HCT116 (cell line): ENCODE measurements around the gene KRTAP1-3. TPM values are rescaled to one million over a fixed set of nuclear protein-coding genes. Genes with fewer than 3 reads are reported as not detected.

Experiments used
- ATAC-seq: fragments of 200-7000 bp; cut with Tn5 transposase; 2 replicates; pipeline ENCODE4 v1.9.1; 2020; ENCODE audit warnings: mild to moderate bottlenecking, moderate library complexity
- BruUV-seq: library from RNA; stranded (reverse); fragments of 400-500 nt; replicated peaks from 2 replicates; lab custom pipeline; 2021; lab: Mats Ljungman, UMichigan
- CTCF ChIA-PET: fragments of 300-600 bp; sonication (Branson Sonifier 250); formaldehyde crosslinking; loops from one replicate; lab custom pipeline; 2021; ENCODE audit warnings: antibody characterized with exemption; lab: Charles Lee
- POLR2A ChIA-PET: fragments of 300-600, 350-600 bp; sonication (Branson Sonifier 250); formaldehyde crosslinking; loops from one replicate; lab custom pipeline; 2021; ENCODE audit warnings: antibody characterized with exemption; lab: Charles Lee
- RAD21 ChIA-PET, 2 experiments: fragments of 300-600 bp; sonication (Branson Sonifier 250); formaldehyde crosslinking; loops; one replicate each; lab custom pipeline; 2023; ENCODE audit warnings: low total read pairs in 2 of 2; ENCODE audit not compliant: uncharacterized antibody in 2 of 2, unreplicated experiment in 2 of 2, low non-redundant PET in 1 of 2; lab: Charles Lee
- DNase-seq: peaks from one replicate; pipeline ENCODE4 v3.0.0-alpha.2; 2010; ENCODE audit warnings: low read depth, low spot score
- H2AFZ ChIP-seq: fragments of 200-600 bp; shearing (Covaris generic), sonication (generic); 2 replicates; pipeline ENCODE4 v1.6.1; 2017; ENCODE audit warnings: low read depth, mixed run types, mixed read lengths, antibody characterized with exemption, low read length; ENCODE audit not compliant: poor library complexity, severe bottlenecking
- H3K27ac ChIP-seq: 2 replicates; pipeline ENCODE4 v1.5.1; 2012; ENCODE audit warnings: low read depth, low read length
- H3K27me3 ChIP-seq: fragments of 200-600 bp; sonication (generic); 2 replicates; pipeline ENCODE4 v1.6.1; 2016; ENCODE audit warnings: mixed run types, low read length, mixed read lengths; ENCODE audit not compliant: insufficient read depth
- H3K36me3 ChIP-seq, 2 experiments: fragments of 200-500 bp in 1 of 2; fragments of 200-600 bp in 1 of 2; sonication (Bioruptor generic) in 1 of 2; sonication (generic) in 1 of 2; 2 replicates each; pipeline versions ENCODE4 v1.5.1 to v1.6.1; 2014 to 2016; ENCODE audit warnings: low read length in 2 of 2, inconsistent platforms in 1 of 2, mixed read lengths in 1 of 2, mixed run types in 1 of 2; ENCODE audit not compliant: insufficient read depth in 2 of 2, control insufficient read depth in 1 of 2
- H3K4me1 ChIP-seq, 2 experiments: fragments of 200-600 bp in 1 of 2; sonication (generic) in 1 of 2; 2 replicates each; pipeline versions ENCODE4 v1.5.1 to v1.6.1; 2012 to 2017; ENCODE audit warnings: low read length in 2 of 2, inconsistent platforms in 1 of 2, mild to moderate bottlenecking in 1 of 2, mixed read lengths in 1 of 2, mixed run types in 1 of 2, moderate library complexity in 1 of 2; ENCODE audit not compliant: insufficient read depth in 2 of 2, control insufficient read depth in 1 of 2
- H3K4me2 ChIP-seq: fragments of 200-600 bp; sonication (generic); 2 replicates; pipeline ENCODE4 v1.6.1; 2017; ENCODE audit warnings: mixed run types, low read length, mixed read lengths
- H3K4me3 ChIP-seq, 2 experiments: fragments of 200-600 bp in 1 of 2; sonication (generic) in 1 of 2; replicated peaks in 1 of 2; 2 replicates each; pipeline ENCODE4 v1.5.1; 2011 to 2016; ENCODE audit warnings: low read length in 2 of 2, control low read depth in 1 of 2, low read depth in 1 of 2, mild to moderate bottlenecking in 1 of 2, mixed read lengths in 1 of 2, mixed run types in 1 of 2
- H3K79me2 ChIP-seq: fragments of 200-600 bp; sonication (generic); 2 replicates; pipeline ENCODE4 v1.6.1; 2017; ENCODE audit warnings: mild to moderate bottlenecking, mixed run types, low read length, moderate library complexity, mixed read lengths; ENCODE audit not compliant: insufficient read depth
- H3K9ac ChIP-seq: fragments of 200-600 bp; sonication (generic); 2 replicates; pipeline ENCODE4 v1.6.1; 2016; ENCODE audit warnings: low read length, mixed read lengths
- H3K9me2 ChIP-seq: fragments of 200-600 bp; sonication (generic), shearing (Covaris generic); 2 replicates; pipeline ENCODE4 v1.6.1; 2017; ENCODE audit warnings: mixed run types, mild to moderate bottlenecking, moderate library complexity; ENCODE audit not compliant: insufficient read depth
- H3K9me3 ChIP-seq, 2 experiments: fragments of 200-500 bp in 1 of 2; fragments of 200-600 bp in 1 of 2; sonication (Bioruptor generic) in 1 of 2; sonication (generic) in 1 of 2; 2 replicates each; pipeline ENCODE4 v1.6.1; 2014 to 2017; ENCODE audit warnings: low read length in 2 of 2, mixed read lengths in 2 of 2, inconsistent platforms in 1 of 2, low read depth in 1 of 2, mild to moderate bottlenecking in 1 of 2, mixed run types in 1 of 2, moderate library complexity in 1 of 2; ENCODE audit not compliant: control insufficient read depth in 1 of 2, insufficient read depth in 1 of 2
- H4K20me1 ChIP-seq: fragments of 200-600 bp; sonication (generic), shearing (Covaris generic); 2 replicates; pipeline ENCODE4 v1.6.1; 2017; ENCODE audit warnings: mixed run types, mild to moderate bottlenecking, moderate library complexity; ENCODE audit not compliant: insufficient read depth
- ATF3 ChIP-seq: IDR thresholded peaks from 2 replicates; pipeline ENCODE4 v1.6.1; 2012
- CEBPB ChIP-seq: IDR thresholded peaks from 2 replicates; pipeline ENCODE4 v1.6.1; 2012; ENCODE audit warnings: low read depth
- CTCF ChIP-seq, 3 experiments: fragments of 200-600 bp in 1 of 3; sonication (generic) in 1 of 3; IDR thresholded peaks in 2 of 3; conservative IDR thresholded peaks in 1 of 3; 2 replicates each; pipeline ENCODE4 v1.5.1; 2012 to 2017; ENCODE audit warnings: low read depth in 2 of 3, low read length in 2 of 3, antibody characterized with exemption in 1 of 3, borderline replicate concordance in 1 of 3, control low read depth in 1 of 3, mild to moderate bottlenecking in 1 of 3, mixed read lengths in 1 of 3, mixed run types in 1 of 3, moderate library complexity in 1 of 3; ENCODE audit not compliant: insufficient read depth in 1 of 3
- EGR1 ChIP-seq: IDR thresholded peaks from 2 replicates; pipeline ENCODE4 v1.6.1; 2012; ENCODE audit warnings: low read depth
- EZH2phosphoT487 ChIP-seq: fragments of 200-600 bp; IDR thresholded peaks from 2 replicates; pipeline ENCODE4 v1.6.1; 2018; ENCODE audit warnings: antibody characterized with exemption, borderline replicate concordance
- FOSL1 ChIP-seq: IDR thresholded peaks from 2 replicates; pipeline ENCODE4 v1.6.1; 2012; ENCODE audit warnings: low read depth
- JUND ChIP-seq: IDR thresholded peaks from 2 replicates; pipeline ENCODE4 v1.6.1; 2012
- POLR2AphosphoS5 ChIP-seq: IDR thresholded peaks from 2 replicates; pipeline ENCODE4 v1.6.1; 2011; ENCODE audit warnings: mild to moderate bottlenecking, low read depth, low read length, moderate library complexity
- SIN3A ChIP-seq: IDR thresholded peaks from 2 replicates; pipeline ENCODE4 v1.6.1; 2012; ENCODE audit warnings: low read depth
- SP1 ChIP-seq: IDR thresholded peaks from 2 replicates; pipeline ENCODE4 v1.6.1; 2012; ENCODE audit warnings: low read depth
- SRF ChIP-seq: IDR thresholded peaks from 2 replicates; pipeline ENCODE4 v1.6.1; 2012; ENCODE audit warnings: low read depth
- YY1 ChIP-seq: IDR thresholded peaks from 2 replicates; pipeline ENCODE4 v1.6.1; 2011; ENCODE audit warnings: low read length, low read depth, moderate library complexity, mild to moderate bottlenecking; ENCODE audit not compliant: insufficient replicate concordance; ENCODE audit errors: extremely low read depth
- ZFX ChIP-seq: fragments of 450-650 bp; IDR thresholded peaks from 2 replicates; pipeline ENCODE4 v1.6.1; 2017
- ZNF274 ChIP-seq: fragments of 200-500 bp; sonication (Bioruptor generic); IDR thresholded peaks from 2 replicates; pipeline ENCODE4 v1.6.1; 2014; ENCODE audit warnings: mild to moderate bottlenecking, low read depth, low read length, inconsistent platforms
- intact Hi-C: fragments of 100-400 bp; cut with micrococcal nuclease; formaldehyde crosslinking; loops from 2 replicates; pipeline ENCODE4 v1.10.0; 2022
- total RNA-seq: library from RNA; stranded (reverse); gene quantifications from one replicate; pipeline ENCODE4 v1.2.1, GENCODE V29; 2021; ENCODE audit not compliant: unreplicated experiment

KRTAP1-3 gene
- total RNA-seq, 1 experiment from 2014 or later: not detected

GRCh38 chr17:40996829-40997228, 37.8 kb downstream of the KRTAP1-3 start:
- peak overlapping the region; percentile 22; the same call in 1 of the 2 replicates for H3K4me2 ChIP-seq
- H3K9me2 ChIP-seq: no peaks in the 10 kb centered on the region; the same call in 1 of the 2 replicates
- H2AFZ ChIP-seq: peak overlapping the region; percentile 64
- no peaks in the 10 kb centered on the region for H3K27me3 ChIP-seq
- RAD21 ChIA-PET: no interaction called here
- H3K4me1 ChIP-seq: peaks cover 5 to 19% of the 10 kb centered on the region in 2 experiments; a peak in 3 of 4 replicates
- intact Hi-C loops: no loop called here
- no peaks in the 10 kb centered on the region for H3K36me3 ChIP-seq
- ATAC-seq: no peak
- CTCF ChIA-PET: no interaction called here
- peaks cover 0 to 4% of the 10 kb centered on the region in 2 experiments; a peak in 1 of 4 replicates for H3K9me3 ChIP-seq
- no peaks in the 10 kb centered on the region for H4K20me1 ChIP-seq
- TF ChIP-seq SIN3A: no peak
- peak; percentile 62; the same call in 1 of the 2 replicates for TF ChIP-seq SRF
- peak; percentile 28; the same call in 1 of the 2 replicates for TF ChIP-seq SP1
- no peak for TF ChIP-seq CEBPB
- peak; percentile 57 for TF ChIP-seq JUND
- peak; percentile 46; the same call in 1 of the 2 replicates for TF ChIP-seq FOSL1
- TF ChIP-seq, all 23 proteins: peak for 4
- no peaks in the 10 kb centered on the region for H3K79me2 ChIP-seq
- DNase-seq: no peak
- no peak overlapping the region for H3K9ac ChIP-seq
- BruUV-seq: no TSS peak
- POLR2A ChIA-PET: interaction anchor here (0.8 kb wide), 1 partner anchor 40 kb away, joined by 3 read pairs; no protein-coding TSS in a partner anchor
- H3K4me3 ChIP-seq: no peak overlapping the region
- no peak overlapping the region for H3K27ac ChIP-seq

- BruUV-seq: no TSS peak
- ChIA-PET CTCF (no interaction called here), RAD21 (no interaction called here), POLR2A (no interaction called here)
- Histone ChIP-seq H2AFZ (no peak overlapping the region), H3K4me1 (peaks cover 5 to 19% of the 10 kb centered on the region in 2 experiments; a peak in 3 of 4 replicates), H3K4me3 (no peak overlapping the region), H3K27me3 (no peaks in the 10 kb centered on the region), H3K79me2 (no peaks in the 10 kb centered on the region), H3K9me2 (no peaks in the 10 kb centered on the region; the same call in 1 of the 2 replicates), H4K20me1 (no peaks in the 10 kb centered on the region), H3K4me2 (no peak overlapping the region), H3K9me3 (peaks cover 0 to 11% of the 10 kb centered on the region in 2 experiments; a peak in 1 of 4 replicates), H3K9ac (no peak overlapping the region), H3K27ac (no peak overlapping the region), H3K36me3 (no peaks in the 10 kb centered on the region)
- intact Hi-C loops: no loop called here
- no peak for DNase-seq
- no peak for ATAC-seq
- no peak for TF ChIP-seq EGR1
- TF ChIP-seq CEBPB: no peak
- TF ChIP-seq CTCF (IDR thresholded peaks at IDR 0.05 in 2 of 3, conservative IDR thresholded peaks at IDR 0.05 in 1 of 3; ENCODE audit: borderline replicate concordance in 1 of 3, insufficient read depth in 1 of 3, low read depth in 2 of 3, low read length in 2 of 3): no peak
- TF ChIP-seq EZH2phosphoT487: no peak
- TF ChIP-seq FOSL1: no peak
- no peak for TF ChIP-seq SIN3A
- no peak for TF ChIP-seq SRF
- TF ChIP-seq YY1: no peak
- TF ChIP-seq POLR2AphosphoS5: no peak
- no peak for TF ChIP-seq ATF3
- no peak for TF ChIP-seq ZNF274
- TF ChIP-seq ZFX: no peak
- TF ChIP-seq JUND: no peak
Observed at GRCh38 chr17:40995116-40995515, 39.6 kb downstream of the KRTAP1-3 start.
